Measurements from ENCODE around the gene DNAI2. TPM values are rescaled to one million over a fixed set of nuclear protein-coding genes. Genes with fewer than 3 reads are reported as not detected.

Gene DNAI2
- total RNA-seq, 1 experiment from 2014 or later, result 0.26 TPM

- H3K36me3 Mint-ChIP-seq, result no peaks in the 10 kb centered on the region
- ChIA-PET CTCF (interaction anchor here (0.5 to 4.4 kb wide), 47 partner anchors 9 to 653 kb away, joined by 3 to 60 read pairs (median 4); partner anchors contain the start of genes CD300A and TTYH2), POLR2A (interaction anchor here (0.6 to 1.5 kb wide), 5 partner anchors 10 to 170 kb away, joined by 3 to 11 read pairs (median 4); no protein-coding TSS in a partner anchor)
- no peak within 1 kb of the TSS; the same call in 1 of the 2 replicates for H3K27ac Mint-ChIP-seq
- DNase-seq (ENCODE audit: low spot score) (peak; percentile 87), ATAC-seq (peak; percentile 83)
- H3K27me3 Mint-ChIP-seq (ENCODE audit: low read depth), result peaks cover 14% of the 10 kb centered on the region
- H3K9me3 Mint-ChIP-seq, result 0 out of 2 replicates have a peak, but pooled peaks cover 5% of the 10 kb centered on the region
- peaks cover 31% of the 10 kb centered on the region for H3K4me1 Mint-ChIP-seq
- peak within 1 kb of the TSS; percentile 59 for H3K4me3 Mint-ChIP-seq
- no peak for TF ChIP-seq OVOL2 (CRISPR knock-in tag; IDR thresholded peaks at IDR 0.05; ENCODE audit: borderline replicate concordance)
- TF ChIP-seq HMGXB4 (CRISPR knock-in tag; IDR thresholded peaks at IDR 0.05), result 0 out of 2 replicates have a peak, but pooled peaks have one; percentile 49
- no peak for TF ChIP-seq NFATC4 (CRISPR knock-in tag; IDR thresholded peaks at IDR 0.05)
- TF ChIP-seq MLX (CRISPR knock-in tag; IDR thresholded peaks at IDR 0.05), result no peak
- TF ChIP-seq KAT7 (CRISPR knock-in tag; IDR thresholded peaks at IDR 0.05; ENCODE audit: borderline replicate concordance), result 0 out of 2 replicates have a peak, but pooled peaks have one; percentile 30
- no peak for TF ChIP-seq TP53 (CRISPR knock-in tag; IDR thresholded peaks at IDR 0.05)
- no peak for TF ChIP-seq E2F5 (CRISPR knock-in tag; IDR thresholded peaks at IDR 0.05)
- TF ChIP-seq FOXP1 (CRISPR knock-in tag; IDR thresholded peaks at IDR 0.05; ENCODE audit: borderline replicate concordance), result peak; percentile 14; the same call in 1 of the 2 replicates
- no peak for TF ChIP-seq CREB1 (CRISPR knock-in tag; IDR thresholded peaks at IDR 0.05)
- no peak for TF ChIP-seq TCF7 (CRISPR knock-in tag; IDR thresholded peaks at IDR 0.05; ENCODE audit: low read depth)
- no peak for TF ChIP-seq HMGA2 (CRISPR knock-in tag; IDR thresholded peaks at IDR 0.05)
- no peak for TF ChIP-seq ZNF219 (CRISPR knock-in tag; IDR thresholded peaks at IDR 0.05; ENCODE audit: borderline replicate concordance)
- TF ChIP-seq ZBTB43 (CRISPR knock-in tag; IDR thresholded peaks at IDR 0.05), result no peak
- TF ChIP-seq NFYB (CRISPR knock-in tag; conservative IDR thresholded peaks at IDR 0.05; ENCODE audit: low read depth), result peak; percentile 35
- TF ChIP-seq ARID4B (CRISPR knock-in tag; IDR thresholded peaks at IDR 0.05; ENCODE audit: borderline replicate concordance), result no peak
- TF ChIP-seq ZNF317 (CRISPR knock-in tag; IDR thresholded peaks at IDR 0.05; ENCODE audit: borderline replicate concordance, low read depth), result no peak
- no peak for TF ChIP-seq ZNF425 (CRISPR knock-in tag; conservative IDR thresholded peaks at IDR 0.05)
- TF ChIP-seq AFF4 (CRISPR knock-in tag; IDR thresholded peaks at IDR 0.05; ENCODE audit: borderline replicate concordance), result no peak
- TF ChIP-seq ZMAT4 (CRISPR knock-in tag; IDR thresholded peaks at IDR 0.05), result no peak
Measured at GRCh38 chr17:74361230-74362068, 87.4 kb downstream of the DNAI2 start, which contains the start of gene BTBD17. BTBD17 (minus strand) TSS chr17:74361868; CDS start chr17:74361819, 49 bp downstream.

Data from WTC11 (cell line).